Calu3 (cell line): Measurements from ENCODE around the gene FSTL5. TPM values are rescaled to one million over a fixed set of nuclear protein-coding genes. Genes with fewer than 3 reads are reported as not detected.

Experiments used
- BruUV-seq: library from RNA; stranded (reverse); fragments of 400-500 nt; replicated peaks from 2 replicates; lab custom pipeline; 2021; lab: Mats Ljungman, UMichigan
- CTCF ChIA-PET: fragments of 300-600 bp; sonication (Branson Sonifier 250); formaldehyde crosslinking; loops from one replicate; lab custom pipeline; 2022; ENCODE audit warnings: antibody characterized with exemption; lab: Charles Lee
- DNase-seq: peaks from one replicate; pipeline ENCODE4 v3.0.0; 2022
- H3K27ac Mint-ChIP-seq: one replicate; pipeline ENCODE4 v1.8.0; 2022; ENCODE audit warnings: mixed read lengths; ENCODE audit not compliant: unreplicated experiment
- H3K27me3 Mint-ChIP-seq: one replicate; pipeline ENCODE4 v1.8.0; 2022; ENCODE audit warnings: mixed read lengths; ENCODE audit not compliant: unreplicated experiment
- H3K36me3 Mint-ChIP-seq: one replicate; pipeline ENCODE4 v1.8.0; 2022; ENCODE audit warnings: mild to moderate bottlenecking, moderate library complexity, mixed read lengths; ENCODE audit not compliant: insufficient read depth, unreplicated experiment
- H3K4me1 Mint-ChIP-seq: one replicate; pipeline ENCODE4 v1.8.0; 2022; ENCODE audit warnings: mild to moderate bottlenecking, low read depth, mixed read lengths; ENCODE audit not compliant: unreplicated experiment
- H3K4me3 Mint-ChIP-seq: one replicate; pipeline ENCODE4 v1.8.0; 2022; ENCODE audit warnings: mild to moderate bottlenecking, low read depth, moderate library complexity, mixed read lengths; ENCODE audit not compliant: unreplicated experiment
- H3K9me3 Mint-ChIP-seq: one replicate; pipeline ENCODE4 v1.8.0; 2022; ENCODE audit warnings: low read depth, mixed read lengths; ENCODE audit not compliant: unreplicated experiment
- CTCF ChIP-seq: fragments of 200-600 bp; IDR thresholded peaks from one replicate; pipeline ENCODE4 v1.8.0; 2022; ENCODE audit warnings: antibody characterized with exemption; ENCODE audit not compliant: unreplicated experiment
- intact Hi-C: fragments of 100-400 bp; cut with micrococcal nuclease; formaldehyde crosslinking; loops from one replicate; pipeline ENCODE4 v1.10.0; 2022; ENCODE audit not compliant: unreplicated experiment
- total RNA-seq: library from RNA; stranded (reverse); gene quantifications from 2 replicates; pipeline ENCODE4 v1.2.3, GENCODE V29; 2022

The FSTL5 gene
- total RNA-seq, 1 experiment from 2014 or later: not detected

- no peaks in the 10 kb centered on the region for H3K36me3 Mint-ChIP-seq
- no peak overlapping the region for H3K27ac Mint-ChIP-seq
- TF ChIP-seq CTCF: no peak
- DNase-seq: no peak
- CTCF ChIA-PET: no interaction called here
- H3K9me3 Mint-ChIP-seq: peaks cover 4% of the 10 kb centered on the region
- H3K4me1 Mint-ChIP-seq: no peaks in the 10 kb centered on the region
- H3K27me3 Mint-ChIP-seq: no peaks in the 10 kb centered on the region
- no peak overlapping the region for H3K4me3 Mint-ChIP-seq
- no TSS peak for BruUV-seq
- intact Hi-C loops: loop anchor here (2.0 to 10.0 kb wide), 2 partner anchors 388 to 698 kb away; no protein-coding TSS in a partner anchor
Observed at GRCh38 chr4:161952382-161952781, 211.4 kb downstream of the FSTL5 start.

- intact Hi-C loops: loop anchor here (10.0 kb wide), 1 partner anchor 695 kb away; no protein-coding TSS in a partner anchor
- Mint-ChIP-seq H3K4me3 (no peak overlapping the region), H3K36me3 (no peaks in the 10 kb centered on the region), H3K9me3 (peaks cover 4% of the 10 kb centered on the region), H3K27ac (no peak overlapping the region), H3K27me3 (no peaks in the 10 kb centered on the region), H3K4me1 (no peaks in the 10 kb centered on the region)
- CTCF ChIA-PET: no interaction called here
- DNase-seq: no peak
- no peak for TF ChIP-seq CTCF
- BruUV-seq: no TSS peak
Observed at GRCh38 chr4:161949946-161950725, 213.7 kb downstream of the FSTL5 start.

GRCh38 chr4:161948026-161948770 lies 215.6 kb downstream of the FSTL5 start:
- Mint-ChIP-seq H3K4me1 (no peaks in the 10 kb centered on the region), H3K27ac (no peak overlapping the region), H3K4me3 (no peak overlapping the region), H3K36me3 (no peaks in the 10 kb centered on the region), H3K9me3 (peaks cover 4% of the 10 kb centered on the region), H3K27me3 (no peaks in the 10 kb centered on the region)
- no peak for TF ChIP-seq CTCF
- BruUV-seq: no TSS peak
- intact Hi-C loops: no loop called here
- DNase-seq: no peak
- CTCF ChIA-PET: no interaction called here

GRCh38 chr4:161937596-161937995 lies 226.2 kb downstream of the FSTL5 start:
- H3K36me3 Mint-ChIP-seq: no peaks in the 10 kb centered on the region
- no peak for DNase-seq
- CTCF ChIA-PET: no interaction called here
- intact Hi-C loops: no loop called here
- H3K27me3 Mint-ChIP-seq: no peaks in the 10 kb centered on the region
- H3K4me3 Mint-ChIP-seq: no peak overlapping the region
- H3K4me1 Mint-ChIP-seq: peaks cover 11% of the 10 kb centered on the region
- peaks cover 1% of the 10 kb centered on the region for H3K9me3 Mint-ChIP-seq
- no peak for TF ChIP-seq CTCF
- no peak overlapping the region for H3K27ac Mint-ChIP-seq
- BruUV-seq: no TSS peak
